Upper lobe of left lung (tissue), 6 donors: ENCODE measurements around the gene ITSN2. TPM values are rescaled to one million over a fixed set of nuclear protein-coding genes. Genes with fewer than 3 reads are reported as not detected.

ENCODE experiments used
- ATAC-seq, 2 donors: fragments of 200-7000 bp; cut with Tn5 transposase; one replicate each; pipeline ENCODE4 v1.9.1; 2022; ENCODE audit warnings: mild to moderate bottlenecking in 2 of 2, moderate library complexity in 2 of 2; ENCODE audit not compliant: low FRiP score in 2 of 2
- DNase-seq, 2 donors: peaks; one replicate each; pipeline ENCODE4 v3.0.0-alpha.2; 2019 to 2020
- H3K27ac ChIP-seq, 4 donors: fragments of 200-600 bp; sonication (generic); one replicate each; pipeline ENCODE4 v1.5.1; 2016 to 2019
- H3K27me3 ChIP-seq, 4 donors: fragments of 200-600 bp; sonication (generic); one replicate each; pipeline ENCODE4 v1.5.1; 2017 to 2019
- H3K36me3 ChIP-seq, 4 donors: fragments of 200-600 bp; sonication (generic); one replicate each; pipeline ENCODE4 v1.5.1; 2016 to 2019
- H3K4me1 ChIP-seq, 4 donors: fragments of 200-600 bp; sonication (generic); one replicate each; pipeline ENCODE4 v1.5.1; 2018 to 2019
- H3K4me3 ChIP-seq, 4 donors: fragments of 200-600 bp; sonication (generic); one replicate each; pipeline ENCODE4 v1.5.1; 2017 to 2019; ENCODE audit warnings: mild to moderate bottlenecking in 2 of 4, moderate library complexity in 1 of 4
- H3K9me3 ChIP-seq, 4 donors: fragments of 200-600 bp; sonication (generic); one replicate each; pipeline ENCODE4 v1.5.1; 2018 to 2019
- EP300 ChIP-seq, 4 donors: sonication (generic); formaldehyde crosslinking; IDR thresholded peaks; one replicate each; pipeline ENCODE4 v1.5.1; 2017; ENCODE audit warnings: antibody characterized with exemption in 4 of 4, control low read depth in 2 of 4
- POLR2A ChIP-seq, 4 donors: fragments of 450-650 bp; IDR thresholded peaks; one replicate each; pipeline ENCODE4 v1.5.1; 2016 to 2017; ENCODE audit warnings: antibody characterized with exemption in 4 of 4, mild to moderate bottlenecking in 2 of 4
- POLR2AphosphoS5 ChIP-seq, 2 donors: sonication (generic); formaldehyde crosslinking; IDR thresholded peaks; one replicate each; pipeline ENCODE4 v1.5.1; 2017; ENCODE audit warnings: antibody characterized with exemption in 2 of 2
- WGBS, 2 donors: methylation state at CpG; one replicate each; pipeline ENCODE4 v1.1.5; 2017 to 2018; 5-methylcytosine and 5-hydroxymethylcytosine counted together
- total RNA-seq, 6 donors: library from RNA; depleted of rRNA in 4 of 6; stranded (reverse); fragments of >200 nt in 4 of 6; gene quantifications; one replicate each; pipeline versions ENCODE4 v1.1.0 to v1.2.1, GENCODE V29; 2016 to 2021
- TF ChIP-seq, protein P1 (sequence below), 6 experiments: fragments of 450-650 bp in 4 of 6; fragments of 200-600 bp in 2 of 6; sonication (generic) in 2 of 6; IDR thresholded peaks; one replicate each; pipeline ENCODE4 v1.5.1; 2016 to 2019; ENCODE audit warnings: antibody characterized with exemption in 6 of 6
- donor health status: DM: no; HTN: no; CAD: no; lungs with moderate emphysema.
- donor health status: DM: no; HTN: yes; CAD: no; lungs with severe emphysema.

The ITSN2 gene
- total RNA-seq, 6 donors from 2014 or later, result 73.4 to 119 (median 91.3) TPM

DNA sequence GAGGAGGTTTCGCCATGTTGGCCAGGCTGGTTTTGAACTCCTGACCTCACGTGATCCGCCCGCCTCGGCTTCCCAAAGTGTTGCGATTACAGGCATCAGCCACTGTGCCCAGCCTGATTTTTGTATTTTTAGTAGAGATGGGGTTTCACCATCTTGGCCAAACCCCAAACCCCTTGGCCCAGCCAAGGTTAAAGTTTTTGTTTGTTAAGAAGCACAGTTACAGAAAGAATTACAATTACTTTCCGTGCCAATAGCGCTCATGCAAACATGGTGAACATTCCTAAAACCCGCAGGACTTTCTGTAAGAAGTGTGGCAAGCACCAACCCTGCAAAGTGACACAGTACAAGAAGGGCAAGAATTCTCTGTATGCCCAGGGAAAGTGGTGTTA, 26.1 kb downstream of the ITSN2 start:
- TF ChIP-seq EP300 (IDR thresholded peaks at IDR 0.05) (peak in 1 of 4 donors; percentile 54), POLR2AphosphoS5 (IDR thresholded peaks at IDR 0.05) (no peak)
- peak in 1 of 2 donors; percentile 56 for DNase-seq
- peak in 1 of 2 donors; percentile 68 for ATAC-seq
- Histone ChIP-seq H3K27ac (peak overlapping the region in 1 of 4 donors; percentile 51), H3K9me3 (no peaks in the 10 kb centered on the region), H3K27me3 (no peaks in the 10 kb centered on the region), H3K36me3 (no peaks in the 10 kb centered on the region), H3K4me3 (no peak overlapping the region), H3K4me1 (peaks cover 30 to 75% (median 50%) of the 10 kb centered on the region in 4 donors)
- 51 to 53% methylated on average over 9 of the region's 9 CpGs for WGBS, 2 donors

DNA sequence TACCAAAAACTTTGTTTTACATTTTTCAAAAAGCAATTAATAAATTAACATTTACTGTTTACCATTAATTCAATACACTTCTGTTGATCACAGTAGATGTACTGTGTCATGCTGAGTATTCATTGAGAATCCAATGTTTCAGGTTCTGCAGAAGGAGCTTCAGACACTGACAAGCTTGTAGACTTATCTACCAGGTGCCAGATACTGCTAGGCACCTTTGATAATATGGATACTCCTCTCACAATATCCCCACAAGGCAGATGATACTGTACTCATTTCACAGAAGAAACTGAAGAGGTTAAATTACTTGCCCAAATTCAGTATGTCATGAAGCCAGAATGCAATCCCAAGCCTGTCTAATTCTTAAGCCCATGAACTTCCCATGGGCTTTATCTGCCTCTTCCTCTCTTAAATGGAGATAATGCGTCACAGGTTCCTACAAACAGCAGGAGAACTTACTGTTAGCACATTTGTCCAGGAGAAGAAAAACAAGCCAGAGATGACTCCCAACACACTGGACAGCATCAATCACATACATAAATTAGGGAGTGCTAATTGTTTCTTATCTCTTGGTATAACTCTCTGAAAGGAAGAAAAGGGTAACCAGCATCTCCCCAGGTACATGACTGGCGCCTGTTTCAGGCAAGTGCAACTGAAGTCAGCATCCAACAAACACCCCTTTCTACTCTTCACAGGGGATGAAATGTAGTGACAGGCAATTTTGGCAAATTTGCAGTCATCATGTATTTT, 27.4 kb downstream of the ITSN2 start:
- no peak for ATAC-seq
- H3K9me3 ChIP-seq, result no peaks in the 10 kb centered on the region
- 84 to 92% methylated on average over 2 of the region's 2 CpGs for WGBS, 2 donors

DNA sequence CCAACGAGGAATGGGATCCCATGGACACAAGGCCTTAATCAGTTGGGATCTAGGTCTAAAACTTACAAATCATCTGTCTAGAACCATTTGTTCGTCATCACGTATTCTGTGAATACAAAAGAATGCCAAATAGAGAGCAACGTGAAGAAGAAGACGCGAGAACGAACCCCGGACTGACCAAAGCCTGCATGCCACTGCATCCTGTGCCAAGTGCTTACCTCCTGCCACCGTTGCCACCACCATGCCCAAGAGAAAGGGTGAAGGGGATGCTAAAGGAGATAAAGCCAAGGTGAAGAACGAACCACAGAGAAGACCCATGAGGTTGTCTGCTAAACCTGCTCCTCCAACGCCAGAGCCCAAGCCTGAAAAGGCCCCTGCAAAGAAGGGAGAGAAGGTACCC, 30.2 kb downstream of the ITSN2 start:
- WGBS, 2 donors, result 80 to 85% methylated on average over 11 of the region's 11 CpGs
- H3K4me1 ChIP-seq, result peaks cover 22 to 57% (median 41%) of the 10 kb centered on the region in 4 donors

More for the DNA sequence above, 27.4 kb downstream of the ITSN2 start:
- DNase-seq, result no peak
- peaks cover 28 to 74% (median 50%) of the 10 kb centered on the region in 4 donors for H3K4me1 ChIP-seq
- peak overlapping the region in 1 of 4 donors; percentile 0 for H3K27ac ChIP-seq
- H3K4me3 ChIP-seq, result no peak overlapping the region
- no peak for TF ChIP-seq POLR2A (IDR thresholded peaks at IDR 0.05)
- no peak for TF ChIP-seq POLR2AphosphoS5 (IDR thresholded peaks at IDR 0.05)
- no peak for TF ChIP-seq EP300 (IDR thresholded peaks at IDR 0.05)
- TF ChIP-seq, protein P1, sequence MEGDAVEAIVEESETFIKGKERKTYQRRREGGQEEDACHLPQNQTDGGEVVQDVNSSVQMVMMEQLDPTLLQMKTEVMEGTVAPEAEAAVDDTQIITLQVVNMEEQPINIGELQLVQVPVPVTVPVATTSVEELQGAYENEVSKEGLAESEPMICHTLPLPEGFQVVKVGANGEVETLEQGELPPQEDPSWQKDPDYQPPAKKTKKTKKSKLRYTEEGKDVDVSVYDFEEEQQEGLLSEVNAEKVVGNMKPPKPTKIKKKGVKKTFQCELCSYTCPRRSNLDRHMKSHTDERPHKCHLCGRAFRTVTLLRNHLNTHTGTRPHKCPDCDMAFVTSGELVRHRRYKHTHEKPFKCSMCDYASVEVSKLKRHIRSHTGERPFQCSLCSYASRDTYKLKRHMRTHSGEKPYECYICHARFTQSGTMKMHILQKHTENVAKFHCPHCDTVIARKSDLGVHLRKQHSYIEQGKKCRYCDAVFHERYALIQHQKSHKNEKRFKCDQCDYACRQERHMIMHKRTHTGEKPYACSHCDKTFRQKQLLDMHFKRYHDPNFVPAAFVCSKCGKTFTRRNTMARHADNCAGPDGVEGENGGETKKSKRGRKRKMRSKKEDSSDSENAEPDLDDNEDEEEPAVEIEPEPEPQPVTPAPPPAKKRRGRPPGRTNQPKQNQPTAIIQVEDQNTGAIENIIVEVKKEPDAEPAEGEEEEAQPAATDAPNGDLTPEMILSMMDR (IDR thresholded peaks at IDR 0.05), result no peak
- H3K36me3 ChIP-seq, result no peaks in the 10 kb centered on the region
- H3K27me3 ChIP-seq, result no peaks in the 10 kb centered on the region

DNA sequence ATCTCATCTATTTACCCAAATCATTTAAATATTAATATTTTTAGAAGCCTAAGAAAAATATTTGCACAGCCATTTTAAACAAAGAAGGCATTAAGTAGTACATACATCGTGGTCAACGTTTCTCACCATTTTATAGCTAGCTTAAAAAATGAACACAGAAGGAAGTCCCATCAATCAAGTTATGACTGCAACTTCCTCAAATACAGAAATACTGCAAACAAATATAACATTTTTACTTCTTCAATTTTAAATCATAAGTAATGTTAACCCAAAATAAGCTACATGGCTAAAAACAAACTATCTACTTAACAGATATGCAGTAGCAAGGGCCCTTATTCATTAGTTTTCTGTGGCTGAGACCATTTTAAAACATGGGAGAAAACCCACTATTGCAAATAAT, 30.6 kb downstream of the ITSN2 start:
- Histone ChIP-seq H3K4me3 (no peak overlapping the region), H3K9me3 (no peaks in the 10 kb centered on the region), H3K27ac (peak overlapping the region in 2 of 4 donors; percentile 4 to 7), H3K27me3 (no peaks in the 10 kb centered on the region), H3K36me3 (no peaks in the 10 kb centered on the region), H3K4me1 (peaks cover 22 to 56% (median 40%) of the 10 kb centered on the region in 4 donors)
- DNase-seq, result no peak
- peak in 1 of 2 donors; percentile 50 for ATAC-seq
- 10 to 20% methylated on average over 2 of the region's 2 CpGs for WGBS, 2 donors
- TF ChIP-seq, protein P1 (IDR thresholded peaks at IDR 0.05), result no peak
- TF ChIP-seq POLR2A (IDR thresholded peaks at IDR 0.05) (no peak), POLR2AphosphoS5 (IDR thresholded peaks at IDR 0.05) (no peak), EP300 (IDR thresholded peaks at IDR 0.05) (no peak)

More for the DNA sequence above, 30.2 kb downstream of the ITSN2 start:
- H3K36me3 ChIP-seq, result no peaks in the 10 kb centered on the region
- TF ChIP-seq EP300 (IDR thresholded peaks at IDR 0.05) (no peak), POLR2AphosphoS5 (IDR thresholded peaks at IDR 0.05) (no peak), POLR2A (IDR thresholded peaks at IDR 0.05) (no peak)
- TF ChIP-seq, protein P1 (IDR thresholded peaks at IDR 0.05), result no peak
- H3K4me3 ChIP-seq, result no peak overlapping the region
- ATAC-seq (no peak), DNase-seq (no peak)
- H3K27ac ChIP-seq, result peak overlapping the region in 1 of 4 donors; percentile 7
- H3K27me3 ChIP-seq, result no peaks in the 10 kb centered on the region
- H3K9me3 ChIP-seq, result no peaks in the 10 kb centered on the region

DNA sequence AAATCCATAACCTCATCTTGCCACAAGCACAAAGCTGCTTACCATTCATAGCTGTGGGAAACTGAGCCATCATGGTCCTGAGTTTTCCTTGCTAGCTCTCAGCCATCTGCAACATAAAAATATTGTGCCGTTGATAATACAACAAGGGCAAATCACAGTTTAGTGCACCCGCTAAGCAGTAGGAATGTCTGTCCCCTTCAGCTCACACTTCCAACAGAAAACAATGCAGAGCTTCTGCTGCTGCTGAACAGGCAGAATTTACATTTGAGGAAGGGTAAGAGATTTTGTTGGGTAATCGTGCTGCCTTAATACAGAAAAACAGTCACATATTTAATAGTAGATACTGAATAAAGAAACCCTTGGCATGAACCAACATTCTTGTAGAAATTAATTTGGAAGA, 32.3 kb downstream of the ITSN2 start:
- no peak overlapping the region for H3K4me3 ChIP-seq
- H3K36me3 ChIP-seq, result no peaks in the 10 kb centered on the region
- DNase-seq, result no peak
- H3K27me3 ChIP-seq, result no peaks in the 10 kb centered on the region
- WGBS, 2 donors, result 30 to 50% methylated on average over 3 of the region's 3 CpGs
- ATAC-seq, result peak in 1 of 2 donors; percentile 34
- H3K27ac ChIP-seq, result no peak overlapping the region
- H3K9me3 ChIP-seq, result no peaks in the 10 kb centered on the region
- H3K4me1 ChIP-seq, result peaks cover 19 to 47% (median 28%) of the 10 kb centered on the region in 4 donors
- TF ChIP-seq EP300 (IDR thresholded peaks at IDR 0.05) (no peak), POLR2A (IDR thresholded peaks at IDR 0.05) (no peak), POLR2AphosphoS5 (IDR thresholded peaks at IDR 0.05) (no peak)
- TF ChIP-seq, protein P1 (IDR thresholded peaks at IDR 0.05), result no peak
